Subcutaneous adipose tissue (tissue), 4 donors: Measurements from ENCODE around the gene DCLK1. TPM values are rescaled to one million over a fixed set of nuclear protein-coding genes. Genes with fewer than 3 reads are reported as not detected.

Experiments used
- total RNA-seq, 4 donors: library from RNA; depleted of rRNA; stranded (reverse); fragments of >200 nt; gene quantifications; one replicate each; pipeline ENCODE4 v1.1.0, GENCODE V29; 2016
- TF ChIP-seq, protein P1 (sequence below): fragments of 450-650 bp; IDR thresholded peaks from one replicate; pipeline ENCODE4 v1.5.1; 2016; ENCODE audit warnings: low read depth, mild to moderate bottlenecking, control low read depth, antibody characterized with exemption, moderate library complexity

Gene DCLK1
- total RNA-seq, 4 donors from 2014 or later: 78.9 to 116 (median 106) TPM

DNA sequence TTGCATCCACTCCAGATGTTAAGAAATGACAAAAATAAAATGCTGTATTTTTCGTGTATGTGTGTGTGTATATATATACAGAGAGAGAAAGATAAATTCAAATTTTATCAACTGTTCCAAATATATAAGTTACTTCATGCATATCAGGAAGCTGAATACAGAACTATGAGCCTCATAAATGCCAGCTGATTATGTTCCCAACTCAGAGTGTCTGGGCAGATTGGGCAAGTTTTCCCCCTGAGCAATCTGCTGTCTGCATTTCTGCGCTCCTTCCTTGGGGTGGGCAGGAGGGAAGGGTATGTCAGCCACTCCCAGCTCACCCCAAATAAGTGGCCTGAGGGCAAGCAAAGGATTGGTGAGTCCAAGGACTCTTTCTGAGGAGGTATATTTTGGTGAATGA lies 154.1 kb downstream of the DCLK1 start:
- TF ChIP-seq, protein P1, sequence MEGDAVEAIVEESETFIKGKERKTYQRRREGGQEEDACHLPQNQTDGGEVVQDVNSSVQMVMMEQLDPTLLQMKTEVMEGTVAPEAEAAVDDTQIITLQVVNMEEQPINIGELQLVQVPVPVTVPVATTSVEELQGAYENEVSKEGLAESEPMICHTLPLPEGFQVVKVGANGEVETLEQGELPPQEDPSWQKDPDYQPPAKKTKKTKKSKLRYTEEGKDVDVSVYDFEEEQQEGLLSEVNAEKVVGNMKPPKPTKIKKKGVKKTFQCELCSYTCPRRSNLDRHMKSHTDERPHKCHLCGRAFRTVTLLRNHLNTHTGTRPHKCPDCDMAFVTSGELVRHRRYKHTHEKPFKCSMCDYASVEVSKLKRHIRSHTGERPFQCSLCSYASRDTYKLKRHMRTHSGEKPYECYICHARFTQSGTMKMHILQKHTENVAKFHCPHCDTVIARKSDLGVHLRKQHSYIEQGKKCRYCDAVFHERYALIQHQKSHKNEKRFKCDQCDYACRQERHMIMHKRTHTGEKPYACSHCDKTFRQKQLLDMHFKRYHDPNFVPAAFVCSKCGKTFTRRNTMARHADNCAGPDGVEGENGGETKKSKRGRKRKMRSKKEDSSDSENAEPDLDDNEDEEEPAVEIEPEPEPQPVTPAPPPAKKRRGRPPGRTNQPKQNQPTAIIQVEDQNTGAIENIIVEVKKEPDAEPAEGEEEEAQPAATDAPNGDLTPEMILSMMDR: no peak

DNA sequence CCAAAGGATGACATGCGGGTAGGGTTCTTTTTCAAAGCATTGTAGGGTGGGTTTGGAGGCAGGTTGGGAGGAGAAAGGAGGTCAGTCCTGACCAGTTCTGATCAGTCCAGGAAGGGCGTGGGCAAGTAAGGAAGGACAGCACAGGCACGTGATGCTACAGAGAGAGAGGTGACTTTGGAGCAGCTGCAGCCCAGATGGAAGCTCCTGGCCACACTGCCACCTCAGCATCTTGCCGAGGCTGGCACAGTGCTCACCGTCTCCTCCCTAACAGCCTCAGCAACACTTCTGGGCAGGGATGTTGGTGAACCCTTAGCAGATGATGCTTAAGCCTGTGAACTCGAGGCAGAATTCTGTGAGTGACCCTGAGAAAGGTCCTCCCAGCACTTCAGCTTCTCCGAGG lies 155.1 kb downstream of the DCLK1 start:
- TF ChIP-seq, protein P1: no peak

DNA sequence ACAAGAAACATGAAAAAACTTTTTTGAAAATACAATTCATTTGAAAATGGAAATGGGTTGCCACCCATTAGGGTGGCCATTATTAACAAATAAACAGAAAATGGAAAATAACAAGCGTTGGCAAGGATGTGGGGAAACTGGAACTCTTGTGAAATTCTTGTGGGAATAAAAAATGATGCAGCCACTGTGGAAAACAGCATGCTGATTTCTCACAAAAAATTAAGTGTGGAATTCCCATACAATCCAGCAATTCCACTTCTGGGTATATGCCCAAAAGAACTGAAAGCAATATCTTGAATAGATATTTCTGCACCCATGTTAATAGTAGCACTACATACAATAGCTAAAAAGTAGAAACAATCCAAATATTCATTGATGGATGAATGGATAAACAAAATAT lies 165.2 kb downstream of the DCLK1 start:
- TF ChIP-seq, protein P1: no peak

DNA sequence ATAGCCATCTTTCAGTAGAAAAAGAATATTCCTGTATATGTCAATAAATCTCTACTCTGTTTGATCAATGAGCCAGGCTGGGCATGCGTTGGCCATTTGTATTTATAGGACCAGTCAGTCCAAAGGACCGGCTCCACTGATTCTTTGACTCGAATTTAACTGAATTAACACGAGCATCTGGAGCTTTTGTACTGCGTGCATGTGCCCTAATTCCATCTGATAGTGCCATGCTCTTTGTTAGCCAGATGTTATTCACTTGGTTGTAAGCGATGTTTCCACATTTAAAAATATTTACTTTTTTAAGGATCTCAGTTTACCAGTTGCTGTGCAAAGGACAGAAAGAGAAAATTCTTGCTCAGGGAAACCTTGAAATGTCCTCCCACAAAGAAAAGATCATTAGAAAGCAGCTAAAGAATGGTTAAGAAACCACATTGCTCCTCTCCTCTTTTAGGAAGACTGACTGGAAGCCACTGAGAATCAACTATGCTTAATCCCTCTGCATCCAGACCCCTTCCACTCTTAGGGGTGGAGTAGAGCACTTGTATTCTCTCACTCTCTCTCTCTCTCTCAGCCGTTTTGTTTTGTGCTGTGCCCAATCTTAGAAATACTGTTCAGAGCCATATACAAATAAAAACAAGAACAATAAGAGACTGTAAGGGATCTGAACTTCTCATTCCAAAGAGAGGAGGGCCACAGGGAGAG lies 165.8 kb downstream of the DCLK1 start:
- TF ChIP-seq, protein P1: no peak

DNA sequence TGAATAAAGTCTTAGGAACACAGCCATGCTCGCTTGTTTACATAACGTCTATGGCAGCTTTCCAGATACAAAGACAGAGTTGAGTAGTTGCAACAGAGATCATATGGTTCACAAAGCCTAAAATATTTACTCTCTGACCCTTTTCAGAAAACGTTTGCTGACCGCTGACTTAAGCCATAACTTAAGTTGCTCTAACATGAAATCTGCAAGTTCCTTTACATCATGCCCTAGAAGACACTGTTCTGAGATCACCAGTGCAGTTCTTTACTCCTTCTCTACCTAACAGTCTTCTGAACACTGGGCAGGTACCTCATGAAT lies 166.4 kb downstream of the DCLK1 start:
- TF ChIP-seq, protein P1: no peak

DNA sequence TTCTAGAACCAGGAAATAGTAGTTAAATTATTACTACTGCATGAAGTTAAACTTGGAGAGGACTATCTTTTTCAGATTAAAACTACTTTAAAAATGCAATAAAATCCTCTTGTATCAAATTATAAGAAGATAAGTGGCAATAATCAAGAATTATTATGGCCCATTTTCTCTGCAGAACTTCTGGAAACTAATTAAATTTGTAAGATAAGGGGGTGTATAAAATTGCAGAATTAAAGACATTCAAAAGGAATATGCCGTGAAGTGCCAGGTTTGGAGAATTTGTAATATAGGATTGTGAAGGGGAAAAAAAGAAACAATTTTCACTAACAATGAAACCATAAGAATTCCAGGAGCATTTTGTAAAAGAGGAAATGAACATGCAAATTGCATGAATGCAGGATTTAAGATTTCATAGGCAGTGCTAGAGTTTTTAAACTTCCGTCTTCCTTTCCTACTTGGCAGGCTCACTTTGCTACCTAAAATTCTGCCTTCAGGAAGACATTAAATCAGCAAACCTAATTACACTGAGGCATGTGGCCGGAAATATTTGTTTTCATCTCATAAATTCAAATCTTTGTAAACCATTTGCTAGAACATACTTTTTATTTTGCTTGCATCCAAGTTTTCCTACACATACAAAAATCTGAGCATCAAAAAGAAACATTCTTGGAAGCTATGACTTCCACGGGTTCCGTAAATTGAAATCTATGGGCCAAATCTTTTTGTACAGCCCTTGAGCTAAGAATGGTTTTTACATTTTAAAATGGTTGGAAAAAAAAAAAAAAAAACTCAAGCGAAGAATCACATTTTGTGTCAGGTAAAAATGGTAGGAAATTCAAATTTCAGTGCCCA lies 166.9 kb downstream of the DCLK1 start:
- TF ChIP-seq, protein P1: no peak

DNA sequence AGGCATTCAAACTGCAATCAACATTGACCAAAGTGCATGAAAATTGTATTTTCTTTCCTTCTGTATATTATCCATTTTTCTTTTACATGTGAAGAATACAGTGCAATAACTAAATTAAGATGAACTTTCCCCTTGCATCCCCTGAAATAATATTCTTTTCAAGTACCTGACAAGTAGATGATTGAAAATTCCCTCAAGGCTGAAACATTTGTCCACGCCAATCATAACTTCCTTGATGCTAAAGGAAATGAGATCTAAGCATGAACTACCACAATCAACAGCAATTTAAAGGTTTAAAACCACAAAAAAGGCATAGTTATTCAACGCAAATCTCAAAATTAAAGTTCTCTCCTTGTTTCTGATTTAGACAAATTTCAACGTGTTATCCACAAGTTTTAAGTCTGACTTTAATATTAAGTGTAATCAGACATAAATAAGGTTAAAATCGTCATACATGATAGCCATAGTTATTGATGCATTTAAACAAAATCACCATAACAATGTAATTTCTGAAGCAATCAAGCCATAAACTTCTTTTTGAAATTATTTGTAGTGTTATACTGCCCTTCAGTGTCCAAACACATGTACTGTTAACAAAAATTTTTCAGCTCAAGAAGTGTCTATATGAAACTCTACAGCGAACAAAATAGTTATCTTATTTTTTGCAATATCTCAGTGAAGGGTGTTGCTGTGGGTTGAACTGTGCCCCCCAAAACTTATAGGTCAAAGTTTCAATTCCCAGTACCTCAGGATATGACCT lies 169.5 kb downstream of the DCLK1 start:
- TF ChIP-seq, protein P1: no peak
